Mucosa of rectum (tissue), 2 donors: ENCODE results near the gene ELP5.
"Not testable (repeated sequence)": the region's sequence is repeated elsewhere in the genome, so short reads cannot be mapped to it uniquely, and the experiment has no call there.

Source experiments
- H3K27ac ChIP-seq, 2 donors: one replicate each; pipeline ENCODE4 v1.7.0; 2013; ENCODE audit warnings: inconsistent platforms in 2 of 2, low read depth in 2 of 2, low read length in 2 of 2
- H3K27me3 ChIP-seq, 2 donors: one replicate each; pipeline ENCODE4 v1.7.0; 2013; ENCODE audit warnings: low read length in 2 of 2; ENCODE audit not compliant: control insufficient read depth in 2 of 2, insufficient read depth in 2 of 2
- H3K36me3 ChIP-seq, 2 donors: one replicate each; pipeline ENCODE4 v1.7.0; 2013; ENCODE audit warnings: low read length in 2 of 2; ENCODE audit not compliant: control insufficient read depth in 2 of 2, insufficient read depth in 2 of 2
- H3K4me1 ChIP-seq, 2 donors: one replicate each; pipeline ENCODE4 v1.7.0; 2013; ENCODE audit warnings: low read length in 2 of 2, mild to moderate bottlenecking in 1 of 2; ENCODE audit not compliant: control insufficient read depth in 2 of 2, insufficient read depth in 2 of 2
- H3K4me3 ChIP-seq, 2 donors: one replicate each; pipeline ENCODE4 v1.7.0; 2013; ENCODE audit warnings: low read length in 2 of 2
- H3K9ac ChIP-seq, 2 donors: one replicate each; pipeline ENCODE4 v1.7.0; 2013; ENCODE audit warnings: low read length in 2 of 2, low read depth in 1 of 2, mild to moderate bottlenecking in 1 of 2
- H3K9me3 ChIP-seq, 2 donors: one replicate each; pipeline ENCODE4 v1.7.0; 2013; ENCODE audit warnings: low read length in 2 of 2; ENCODE audit not compliant: control insufficient read depth in 2 of 2
- donor health status: healthy.
- donor health status: Normal muscosa, but diverticular disease.

ELP5 gene

DNA sequence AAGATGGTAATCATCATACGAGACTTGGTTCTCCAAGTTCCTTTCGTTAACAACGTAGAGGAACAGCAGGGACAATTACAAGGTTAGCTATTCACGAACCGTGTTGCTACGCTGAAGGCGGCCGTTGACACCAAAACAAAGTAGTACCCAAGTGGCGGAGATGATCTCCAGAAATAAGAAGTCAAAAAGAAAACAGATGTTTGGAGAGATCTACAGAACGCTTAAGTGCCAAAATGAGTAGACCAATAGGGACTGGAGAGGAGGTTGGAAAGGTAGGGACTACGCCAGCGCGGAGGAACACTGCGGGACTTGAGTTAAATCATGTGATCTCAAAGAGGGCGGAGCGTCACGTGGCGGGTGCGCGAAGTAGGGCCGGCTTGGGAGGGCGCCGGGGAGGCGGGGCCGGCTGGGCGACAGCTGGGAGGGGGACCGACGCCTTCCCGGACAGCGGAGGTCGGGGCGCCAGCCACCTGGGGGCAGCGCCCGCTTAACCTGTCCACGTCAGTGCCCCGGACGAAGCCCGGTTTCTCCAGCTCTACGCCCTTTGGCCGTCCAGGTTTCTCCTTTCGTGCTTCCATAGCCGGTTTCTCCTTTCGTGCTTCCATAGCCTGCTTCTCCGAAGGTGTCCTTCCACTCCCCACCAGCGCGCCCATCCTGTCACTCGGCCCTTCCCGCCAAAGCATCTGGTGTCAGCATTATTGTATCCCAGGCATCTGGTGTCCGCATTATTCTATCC, 9.1 kb upstream of the ELP5 start:
- Histone ChIP-seq H3K4me3 (peak overlapping the region; percentile 91 to 99), H3K27ac (peak overlapping the region; percentile 100), H3K4me1 (peaks cover 19 to 22% of the 10 kb centered on the region in 2 donors), H3K27me3 (no peaks in the 10 kb centered on the region), H3K9ac (peak overlapping the region; percentile 98 to 100), H3K36me3 (peaks cover 33 to 37% of the 10 kb centered on the region in 2 donors), H3K9me3 (no peaks in the 10 kb centered on the region)

DNA sequence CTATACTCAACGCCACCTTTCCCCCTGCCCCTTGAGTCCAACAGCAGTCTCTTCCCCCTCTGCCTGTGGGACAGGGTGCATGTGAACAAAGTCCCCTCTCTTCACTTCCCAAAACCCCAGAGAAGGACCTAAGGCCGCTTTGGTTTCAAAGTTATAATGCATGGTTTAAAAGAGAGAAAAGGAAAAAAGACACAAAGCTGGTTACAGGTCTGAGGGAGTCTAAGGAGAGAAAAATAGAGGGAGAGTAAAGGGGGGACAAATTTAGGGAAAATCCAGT, 8.6 kb upstream of the ELP5 start:
- H3K27me3 ChIP-seq, result no peaks in the 10 kb centered on the region
- peak overlapping the region; percentile 98 to 100 for H3K9ac ChIP-seq
- peaks cover 33 to 37% of the 10 kb centered on the region in 2 donors for H3K36me3 ChIP-seq

DNA sequence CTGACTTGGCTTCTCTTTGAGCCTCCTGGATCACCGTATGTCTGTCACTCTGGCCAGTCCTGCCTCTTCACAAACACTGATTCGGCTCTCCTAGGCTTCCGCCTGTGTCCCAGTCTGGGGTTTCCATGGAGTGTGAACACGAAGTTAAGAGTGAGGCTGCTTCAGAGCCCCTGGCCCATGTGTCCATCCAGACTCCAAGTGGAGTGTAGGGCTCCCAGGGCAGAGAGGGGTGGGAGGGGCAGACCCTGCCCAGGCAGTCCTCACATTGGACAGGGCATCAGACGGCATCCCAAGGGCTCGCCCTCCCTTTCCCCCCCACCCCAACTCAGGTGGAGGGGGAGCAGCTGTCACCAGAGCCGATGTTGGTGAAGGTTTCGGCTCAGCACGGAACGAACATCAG, 8.2 kb upstream of the ELP5 start:
- H3K27me3 ChIP-seq, H3K4me3 ChIP-seq, H3K9me3 ChIP-seq: not testable (repeated sequence)
- peaks cover 22 to 23% of the 10 kb centered on the region in 2 donors for H3K4me1 ChIP-seq
- peak overlapping the region in 1 of 2 donors; percentile 100 for H3K27ac ChIP-seq
- peak overlapping the region in 1 of 2 donors; percentile 98 for H3K9ac ChIP-seq
- H3K36me3 ChIP-seq, result peaks cover 33 to 40% of the 10 kb centered on the region in 2 donors

More for the DNA sequence above, 8.6 kb upstream of the ELP5 start:
- Histone ChIP-seq H3K27ac (peak overlapping the region; percentile 100), H3K4me1 (peaks cover 19 to 22% of the 10 kb centered on the region in 2 donors), H3K9me3 (no peaks in the 10 kb centered on the region), H3K4me3 (peak overlapping the region; percentile 91 to 99)

DNA sequence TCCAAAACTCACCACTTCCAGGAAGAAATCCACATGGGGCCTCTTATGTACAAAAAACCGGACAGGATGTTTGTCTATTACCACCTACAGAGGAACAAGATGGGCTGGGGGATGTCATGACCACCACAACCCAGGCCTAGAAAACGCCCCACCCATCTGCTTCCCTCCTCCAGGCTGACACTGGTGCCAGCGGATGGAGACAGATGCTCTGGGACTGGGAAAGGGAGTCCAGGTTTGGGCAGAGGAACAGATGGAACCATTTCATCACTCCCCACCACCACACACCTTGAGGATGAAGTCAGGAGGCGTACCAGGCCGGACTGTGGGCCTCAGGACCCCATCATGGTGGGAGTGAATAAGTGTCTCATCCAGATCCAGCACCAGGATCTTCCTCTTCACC, 5.2 kb upstream of the ELP5 start:
- Histone ChIP-seq H3K9me3 (no peaks in the 10 kb centered on the region), H3K36me3 (peaks cover 23 to 32% of the 10 kb centered on the region in 2 donors), H3K27ac (no peak overlapping the region), H3K9ac (no peak overlapping the region), H3K27me3 (no peaks in the 10 kb centered on the region), H3K4me1 (peaks cover 15 to 23% of the 10 kb centered on the region in 2 donors), H3K4me3 (no peak overlapping the region)

- Histone ChIP-seq H3K27ac (no peak overlapping the region), H3K9me3 (no peaks in the 10 kb centered on the region), H3K4me1 (peaks cover 24 to 29% of the 10 kb centered on the region in 2 donors), H3K4me3 (no peak overlapping the region), H3K27me3 (no peaks in the 10 kb centered on the region), H3K9ac (no peak overlapping the region), H3K36me3 (peaks cover 25 to 31% of the 10 kb centered on the region in 2 donors)
Observed at GRCh38 chr17:7248796-7249195, 3.2 kb upstream of the ELP5 start.

GRCh38 chr17:7249214-7249613, 2.8 kb upstream of the ELP5 start:
- no peak overlapping the region for H3K27ac ChIP-seq

DNA sequence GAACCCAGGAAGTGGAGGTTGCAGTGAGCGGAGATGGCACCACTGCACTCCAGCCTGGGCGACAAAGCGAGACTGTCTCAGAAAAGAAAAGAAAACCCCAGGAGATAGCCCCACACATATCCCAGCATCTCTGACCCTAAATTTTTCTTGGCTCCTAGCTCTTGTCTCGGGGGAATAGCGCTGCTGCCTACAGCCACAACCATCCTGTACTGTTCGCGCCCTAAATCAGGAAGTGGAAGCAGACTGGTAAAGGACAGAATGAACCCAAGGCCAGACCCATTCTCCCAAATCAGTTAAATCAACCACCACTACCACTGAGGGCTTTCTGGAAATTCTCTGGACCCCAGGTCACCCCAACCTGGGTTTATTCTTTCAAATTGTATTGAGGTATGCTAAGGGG, 2.2 kb upstream of the ELP5 start:
- Histone ChIP-seq H3K4me1 (peaks cover 24 to 29% of the 10 kb centered on the region in 2 donors), H3K27me3 (no peaks in the 10 kb centered on the region), H3K4me3 (peak overlapping the region; percentile 71 to 92), H3K27ac (peak overlapping the region in 1 of 2 donors; percentile 100), H3K9ac (peak overlapping the region in 1 of 2 donors; percentile 87), H3K9me3 (no peaks in the 10 kb centered on the region), H3K36me3 (peaks cover 22 to 26% of the 10 kb centered on the region in 2 donors)

More at GRCh38 chr17:7249214-7249613, 2.8 kb upstream of the ELP5 start:
- Histone ChIP-seq H3K27me3 (no peaks in the 10 kb centered on the region), H3K4me1 (peaks cover 24 to 29% of the 10 kb centered on the region in 2 donors), H3K9me3 (no peaks in the 10 kb centered on the region), H3K36me3 (peaks cover 22 to 27% of the 10 kb centered on the region in 2 donors), H3K9ac (peak overlapping the region in 1 of 2 donors; percentile 2), H3K4me3 (peak overlapping the region in 1 of 2 donors; percentile 14)

DNA sequence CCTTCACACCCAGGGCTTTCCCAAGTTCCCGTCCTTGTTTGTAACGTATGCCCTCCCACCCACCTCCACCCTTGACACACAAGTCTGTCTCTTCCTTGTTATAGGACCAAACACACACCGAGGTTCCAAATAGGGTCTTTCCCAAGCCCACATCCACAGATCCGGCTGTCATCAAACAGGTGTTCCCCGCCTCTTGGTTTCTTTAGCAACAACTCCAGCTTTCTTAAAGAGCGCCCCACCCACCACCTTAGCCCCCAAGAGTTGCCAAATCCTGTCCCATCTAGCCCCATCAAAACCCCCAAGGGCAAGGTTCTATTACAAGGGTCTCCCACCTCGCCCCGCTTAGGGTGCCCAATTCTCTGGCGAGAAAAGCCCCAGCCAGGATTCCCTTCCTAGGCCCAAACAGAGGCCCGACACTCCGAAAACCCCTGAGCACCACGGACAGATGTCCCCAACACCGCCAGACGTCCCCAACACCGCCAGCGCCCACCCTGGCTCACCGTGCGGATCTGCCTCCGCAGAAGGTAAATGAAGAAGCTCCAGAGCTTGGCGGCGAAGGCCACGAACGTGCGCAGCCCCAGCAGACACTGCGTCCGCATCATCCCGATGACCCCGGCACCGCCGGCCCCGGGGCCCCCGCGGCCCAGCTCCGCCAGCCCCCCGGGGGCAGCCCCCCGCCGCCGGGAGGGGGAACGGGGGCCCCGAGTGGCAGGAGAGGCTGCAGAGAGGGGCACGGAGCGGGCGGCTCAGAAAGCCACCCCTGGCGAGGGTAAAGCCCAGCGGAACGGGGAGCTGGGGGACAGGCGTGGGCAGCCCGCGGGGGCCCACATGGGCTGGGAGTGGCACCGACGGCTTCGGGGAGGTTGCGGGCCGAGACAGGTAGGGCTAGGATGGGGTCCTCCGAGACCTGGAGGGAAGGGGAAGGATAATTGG, 1.1 kb upstream of the ELP5 start:
- H3K4me1 ChIP-seq, result peaks cover 24 to 29% of the 10 kb centered on the region in 2 donors
- peak overlapping the region; percentile 100 for H3K27ac ChIP-seq
- H3K27me3 ChIP-seq, result no peaks in the 10 kb centered on the region
- peak overlapping the region; percentile 71 to 92 for H3K4me3 ChIP-seq
- no peaks in the 10 kb centered on the region for H3K9me3 ChIP-seq
- peak overlapping the region; percentile 87 for H3K9ac ChIP-seq
- H3K36me3 ChIP-seq, result peaks cover 20 to 28% of the 10 kb centered on the region in 2 donors

DNA sequence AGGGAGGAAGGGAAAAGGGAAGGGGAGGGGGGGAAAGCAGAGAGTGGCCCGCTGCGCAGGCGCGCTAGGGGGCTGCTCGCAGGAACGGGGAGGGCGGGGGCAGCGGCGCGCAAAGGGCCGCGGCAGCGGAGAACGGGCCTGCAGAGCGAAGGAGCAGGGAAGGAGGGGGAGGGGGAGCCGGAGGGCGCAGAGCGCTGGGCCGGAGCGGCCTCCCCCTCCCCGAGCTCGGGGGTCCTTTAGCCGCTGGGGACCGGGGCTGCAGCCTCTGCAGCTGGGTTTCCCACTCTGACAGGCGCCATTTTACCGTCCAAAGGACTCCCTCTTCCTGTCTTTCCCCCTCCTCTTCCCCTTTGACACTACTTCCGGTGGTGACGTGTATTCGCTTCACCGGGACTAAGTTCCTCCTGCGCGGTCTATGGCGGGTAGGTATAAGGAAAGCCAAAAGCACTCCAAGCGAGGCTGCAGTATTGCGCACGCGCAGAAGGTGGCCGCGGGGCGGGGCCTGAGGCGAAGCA, 297 bp upstream of the ELP5 start, which contains the start of gene CTDNEP1:
Gene CTDNEP1 (minus strand): TSS at position 74 of the 515 bp plus-strand sequence. CDS start 438 bp downstream, outside the sequence.
- peak within 1 kb of the TSS; percentile 71 to 92 for H3K4me3 ChIP-seq
- H3K27ac ChIP-seq, result peak within 1 kb of the TSS; percentile 100
- no peaks in the 10 kb centered on the region for H3K9me3 ChIP-seq
- peak within 1 kb of the TSS; percentile 87 to 97 for H3K9ac ChIP-seq
- no peaks in the 10 kb centered on the region for H3K27me3 ChIP-seq
- H3K4me1 ChIP-seq, result peaks cover 24 to 29% of the 10 kb centered on the region in 2 donors
- peaks cover 18 to 27% of the 10 kb centered on the region in 2 donors for H3K36me3 ChIP-seq
